GM13976 (cell line): Measurements from ENCODE around the gene GBP1.
"Not testable (repeated sequence)": the region's sequence is repeated elsewhere in the genome, so short reads cannot be mapped to it uniquely, and the experiment has no call there.

ENCODE experiments used
- DNase-seq: peaks from one replicate; pipeline ENCODE4 v3.0.0; 2012; ENCODE audit warnings: low spot score
- CTCF ChIP-seq: IDR thresholded peaks from 2 replicates; pipeline ENCODE4 v1.5.1; 2012; ENCODE audit warnings: borderline replicate concordance, mild to moderate bottlenecking; ENCODE audit not compliant: insufficient read depth; ENCODE audit errors: extremely low read depth, missing control alignments, control extremely low read depth
- in situ Hi-C: fragments of 300-500 bp; cut with MboI; formaldehyde crosslinking; loops from one replicate; pipeline ENCODE4 v1.12.0; 2022; ENCODE audit warnings: low sequenced_read_pairs, mixed read lengths, inconsistent platforms; ENCODE audit not compliant: unreplicated experiment

The GBP1 gene

GRCh38 chr1:89085781-89086180, 20.8 kb upstream of the GBP1 start:
- peak; percentile 57 for DNase-seq

GRCh38 chr1:89081005-89081404, 16.0 kb upstream of the GBP1 start:
- no peak for DNase-seq
- TF ChIP-seq CTCF, result no peak
- in situ Hi-C loops, result loop anchor here (25.0 kb wide), 1 partner anchor 381 kb away; no protein-coding TSS in a partner anchor

More at GRCh38 chr1:89085781-89086180, 20.8 kb upstream of the GBP1 start:
- in situ Hi-C loops, result loop anchor here (25.0 kb wide), 1 partner anchor 377 kb away; no protein-coding TSS in a partner anchor
- TF ChIP-seq CTCF, result peak; percentile 67

- in situ Hi-C loops, result loop anchor here (25.0 kb wide), 1 partner anchor 382 kb away; no protein-coding TSS in a partner anchor
- not testable (repeated sequence) for DNase-seq
Measured at GRCh38 chr1:89080068-89080467, 15.1 kb upstream of the GBP1 start.

- in situ Hi-C loops, DNase-seq: not testable (repeated sequence)
Measured at GRCh38 chr1:89072466-89073065, 7.6 kb upstream of the GBP1 start.

- no peak for DNase-seq
- no peak for TF ChIP-seq CTCF
- in situ Hi-C loops, result no loop called here
Measured at GRCh38 chr1:89070509-89070908, 5.5 kb upstream of the GBP1 start.

GRCh38 chr1:89069951-89070350, 4.9 kb upstream of the GBP1 start:
- no peak for DNase-seq
- no peak for TF ChIP-seq CTCF
- in situ Hi-C loops, result no loop called here

- in situ Hi-C loops, result no loop called here
- DNase-seq, result no peak
- no peak for TF ChIP-seq CTCF
Measured at GRCh38 chr1:89068291-89068690, 3.3 kb upstream of the GBP1 start.

- no peak for TF ChIP-seq CTCF
- in situ Hi-C loops, result no loop called here
- no peak for DNase-seq
Measured at GRCh38 chr1:89064632-89065031, 376 bp downstream of the GBP1 start.
